ENCODE measurements around the gene TENM4. TPM values are rescaled to one million over a fixed set of nuclear protein-coding genes. Genes with fewer than 3 reads are reported as not detected.

The TENM4 gene
- polyA plus RNA-seq, 1 donor from 2014 or later: not detected

- Mint-ChIP-seq H3K4me3 (no peak overlapping the region), H3K27me3 (no peaks in the 10 kb centered on the region), H3K9me3 (no peaks in the 10 kb centered on the region), H3K27ac (no peak overlapping the region), H3K4me1 (no peaks in the 10 kb centered on the region), H3K36me3 (no peaks in the 10 kb centered on the region)
Measured at GRCh38 chr11:78683774-78684173, 757.1 kb downstream of the TENM4 start.

GRCh38 chr11:78676026-78676557, 764.7 kb downstream of the TENM4 start:
- Mint-ChIP-seq H3K4me3 (no peak overlapping the region), H3K9me3 (no peaks in the 10 kb centered on the region), H3K4me1 (no peaks in the 10 kb centered on the region), H3K36me3 (no peaks in the 10 kb centered on the region), H3K27me3 (no peaks in the 10 kb centered on the region), H3K27ac (no peak overlapping the region)

- Mint-ChIP-seq H3K9me3 (no peaks in the 10 kb centered on the region), H3K27me3 (no peaks in the 10 kb centered on the region), H3K36me3 (peaks cover 3% of the 10 kb centered on the region), H3K4me1 (no peaks in the 10 kb centered on the region), H3K4me3 (no peak overlapping the region), H3K27ac (no peak overlapping the region)
Measured at GRCh38 chr11:78672850-78673620, 767.8 kb downstream of the TENM4 start.

- Mint-ChIP-seq H3K27ac (no peak overlapping the region), H3K27me3 (no peaks in the 10 kb centered on the region), H3K4me3 (no peak overlapping the region), H3K9me3 (no peaks in the 10 kb centered on the region), H3K36me3 (peaks cover 3% of the 10 kb centered on the region), H3K4me1 (peaks cover 0 to 1% (median 0%) of the 10 kb centered on the region in 3 donors)
Measured at GRCh38 chr11:78669249-78669648, 771.6 kb downstream of the TENM4 start.

GRCh38 chr11:78667461-78667860, 773.4 kb downstream of the TENM4 start:
- H3K27ac Mint-ChIP-seq: no peak overlapping the region
- H3K4me3 Mint-ChIP-seq: no peak overlapping the region
- H3K4me1 Mint-ChIP-seq: peaks cover 0 to 1% (median 0%) of the 10 kb centered on the region in 3 donors
- H3K9me3 Mint-ChIP-seq: no peaks in the 10 kb centered on the region
- peaks cover 4% of the 10 kb centered on the region for H3K36me3 Mint-ChIP-seq
- H3K27me3 Mint-ChIP-seq: no peaks in the 10 kb centered on the region

- H3K9me3 Mint-ChIP-seq: no peaks in the 10 kb centered on the region
- H3K27ac Mint-ChIP-seq: no peak overlapping the region
- peaks cover 0 to 1% (median 0%) of the 10 kb centered on the region in 3 donors for H3K4me1 Mint-ChIP-seq
- no peaks in the 10 kb centered on the region for H3K27me3 Mint-ChIP-seq
- H3K36me3 Mint-ChIP-seq: peaks cover 4% of the 10 kb centered on the region
- H3K4me3 Mint-ChIP-seq: no peak overlapping the region
Measured at GRCh38 chr11:78666675-78667160, 774.1 kb downstream of the TENM4 start.

- Mint-ChIP-seq H3K4me3 (no peak overlapping the region), H3K27me3 (no peaks in the 10 kb centered on the region), H3K4me1 (peaks cover 0 to 1% (median 0%) of the 10 kb centered on the region in 3 donors), H3K36me3 (peaks cover 4% of the 10 kb centered on the region), H3K9me3 (no peaks in the 10 kb centered on the region), H3K27ac (peak overlapping the region in 1 of 3 donors; percentile 53)
Measured at GRCh38 chr11:78664636-78665035, 776.2 kb downstream of the TENM4 start.

GRCh38 chr11:78662811-78663210, 778.0 kb downstream of the TENM4 start:
- peaks cover 1% of the 10 kb centered on the region for H3K36me3 Mint-ChIP-seq
- H3K4me1 Mint-ChIP-seq: peaks cover 0 to 1% (median 0%) of the 10 kb centered on the region in 3 donors
- no peaks in the 10 kb centered on the region for H3K9me3 Mint-ChIP-seq

GRCh38 chr11:78660471-78660870, 780.4 kb downstream of the TENM4 start:
- Mint-ChIP-seq H3K4me3 (no peak overlapping the region), H3K27ac (no peak overlapping the region), H3K9me3 (no peaks in the 10 kb centered on the region), H3K27me3 (no peaks in the 10 kb centered on the region), H3K4me1 (no peaks in the 10 kb centered on the region), H3K36me3 (peaks cover 1% of the 10 kb centered on the region)

More at GRCh38 chr11:78662811-78663210, 778.0 kb downstream of the TENM4 start:
- H3K27ac Mint-ChIP-seq: peak overlapping the region in 1 of 3 donors; percentile 28
- no peak overlapping the region for H3K4me3 Mint-ChIP-seq
- H3K27me3 Mint-ChIP-seq: no peaks in the 10 kb centered on the region

- Mint-ChIP-seq H3K4me3 (no peak overlapping the region), H3K4me1 (no peaks in the 10 kb centered on the region), H3K27ac (no peak overlapping the region), H3K36me3 (peaks cover 1% of the 10 kb centered on the region), H3K27me3 (no peaks in the 10 kb centered on the region), H3K9me3 (no peaks in the 10 kb centered on the region)
Measured at GRCh38 chr11:78659326-78660270, 781.2 kb downstream of the TENM4 start.

GRCh38 chr11:78657968-78658839, 782.6 kb downstream of the TENM4 start:
- no peaks in the 10 kb centered on the region for H3K4me1 Mint-ChIP-seq
- no peaks in the 10 kb centered on the region for H3K9me3 Mint-ChIP-seq
- H3K27ac Mint-ChIP-seq: no peak overlapping the region
- H3K36me3 Mint-ChIP-seq: no peaks in the 10 kb centered on the region
- no peak overlapping the region for H3K4me3 Mint-ChIP-seq
- H3K27me3 Mint-ChIP-seq: no peaks in the 10 kb centered on the region

GRCh38 chr11:78657441-78657840, 783.4 kb downstream of the TENM4 start:
- no peaks in the 10 kb centered on the region for H3K9me3 Mint-ChIP-seq
- no peak overlapping the region for H3K27ac Mint-ChIP-seq
- H3K4me3 Mint-ChIP-seq: no peak overlapping the region
- no peaks in the 10 kb centered on the region for H3K36me3 Mint-ChIP-seq
- H3K27me3 Mint-ChIP-seq: no peaks in the 10 kb centered on the region
- H3K4me1 Mint-ChIP-seq: no peaks in the 10 kb centered on the region

GRCh38 chr11:78656984-78657383, 783.8 kb downstream of the TENM4 start:
- Mint-ChIP-seq H3K27ac (no peak overlapping the region), H3K4me3 (no peak overlapping the region), H3K36me3 (no peaks in the 10 kb centered on the region), H3K27me3 (no peaks in the 10 kb centered on the region), H3K9me3 (no peaks in the 10 kb centered on the region), H3K4me1 (no peaks in the 10 kb centered on the region)

- no peaks in the 10 kb centered on the region for H3K36me3 Mint-ChIP-seq
- no peaks in the 10 kb centered on the region for H3K9me3 Mint-ChIP-seq
- no peak overlapping the region for H3K4me3 Mint-ChIP-seq
- H3K27ac Mint-ChIP-seq: no peak overlapping the region
- H3K27me3 Mint-ChIP-seq: no peaks in the 10 kb centered on the region
- H3K4me1 Mint-ChIP-seq: no peaks in the 10 kb centered on the region
Measured at GRCh38 chr11:78656327-78656726, 784.5 kb downstream of the TENM4 start.

Data from IgD-negative memory B cell (primary cell).